WERI-Rb-1 (cell line): ENCODE results near the gene PTCD2.
"Not testable (repeated sequence)": the region's sequence is repeated elsewhere in the genome, so short reads cannot be mapped to it uniquely, and the experiment has no call there.

Experiments used
- DNase-seq: peaks from one replicate; pipeline ENCODE4 v3.0.0-alpha.2; 2020
- H3K27ac ChIP-seq: fragments of 250-450 bp; sonication (Bioruptor Pico); 2 replicates; pipeline ENCODE4 v1.5.1; 2020; ENCODE audit warnings: mild to moderate bottlenecking, moderate library complexity
- H3K27me3 ChIP-seq: fragments of 250-450 bp; sonication (Bioruptor Pico); 2 replicates; pipeline ENCODE4 v1.5.1; 2021; ENCODE audit warnings: mild to moderate bottlenecking, low read depth, moderate library complexity; ENCODE audit not compliant: insufficient read depth, severe bottlenecking
- H3K36me3 ChIP-seq: fragments of 250-450 bp; sonication (Bioruptor Pico); 2 replicates; pipeline ENCODE4 v1.5.1; 2020; ENCODE audit warnings: mild to moderate bottlenecking, moderate library complexity
- H3K4me3 ChIP-seq: 2 replicates; pipeline ENCODE4 v1.5.1; 2011; ENCODE audit warnings: low read depth, mild to moderate bottlenecking, control low read depth, low read length
- H3K9me3 ChIP-seq: fragments of 250-450 bp; sonication (Bioruptor Pico); 2 replicates; pipeline ENCODE4 v1.5.1; 2021; ENCODE audit warnings: mild to moderate bottlenecking, moderate library complexity; ENCODE audit not compliant: severe bottlenecking
- CTCF ChIP-seq: IDR thresholded peaks from 2 replicates; pipeline ENCODE4 v1.5.1; 2011; ENCODE audit warnings: low read depth, mild to moderate bottlenecking, control low read depth, inconsistent platforms, low read length

PTCD2 gene

GRCh38 chr5:72296256-72296655 is 23.9 kb upstream of the PTCD2 start:
- no peak for DNase-seq
- Histone ChIP-seq H3K27ac (no peak overlapping the region), H3K27me3 (no peaks in the 10 kb centered on the region), H3K4me3 (no peak overlapping the region), H3K9me3 (no peaks in the 10 kb centered on the region), H3K36me3 (peaks cover 20% of the 10 kb centered on the region)
- TF ChIP-seq CTCF: no peak

DNA sequence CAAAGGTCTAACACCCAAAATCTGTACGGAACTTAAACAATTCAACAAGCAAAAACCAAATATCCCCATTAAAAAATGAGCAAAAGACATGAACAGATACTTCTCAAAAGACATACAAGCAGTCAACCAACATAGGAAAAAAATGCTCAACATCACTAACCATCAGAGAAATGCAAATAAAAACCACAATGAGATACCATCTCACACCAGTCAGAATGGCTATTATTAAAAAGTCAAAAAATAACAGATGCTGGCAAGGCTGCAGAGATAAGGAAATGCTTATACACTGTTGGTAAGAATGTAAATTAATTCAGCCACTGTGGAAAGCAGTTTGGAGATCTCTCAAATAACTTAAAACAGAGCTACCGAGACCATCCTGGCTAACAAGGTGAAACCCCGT is 22.0 kb upstream of the PTCD2 start:
- DNase-seq, H3K4me3 ChIP-seq, H3K9me3 ChIP-seq, H3K27ac ChIP-seq, H3K27me3 ChIP-seq: not testable (repeated sequence)
- peaks cover 15% of the 10 kb centered on the region for H3K36me3 ChIP-seq

DNA sequence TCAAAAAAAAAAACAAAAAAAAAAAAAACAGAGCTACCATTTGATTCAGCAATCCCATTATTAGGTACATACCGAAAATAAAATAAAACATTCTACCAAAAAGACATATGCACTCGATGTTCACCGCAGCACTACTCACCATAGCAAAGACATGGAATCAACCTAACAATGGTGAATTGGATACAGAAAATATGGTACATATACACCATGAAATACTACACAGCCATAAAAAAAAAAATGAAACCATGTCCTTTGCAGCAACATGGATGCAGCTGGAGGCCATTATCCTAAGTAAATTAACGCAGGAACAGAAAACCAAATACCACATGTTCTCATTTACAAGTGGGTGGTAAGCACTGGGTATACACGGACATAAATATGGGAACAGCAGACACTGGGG is 21.5 kb upstream of the PTCD2 start:
- Histone ChIP-seq H3K4me3 (no peak overlapping the region), H3K27me3 (no peaks in the 10 kb centered on the region), H3K36me3 (peaks cover 11% of the 10 kb centered on the region), H3K27ac (no peak overlapping the region), H3K9me3 (no peaks in the 10 kb centered on the region)
- TF ChIP-seq CTCF: no peak
- no peak for DNase-seq

DNA sequence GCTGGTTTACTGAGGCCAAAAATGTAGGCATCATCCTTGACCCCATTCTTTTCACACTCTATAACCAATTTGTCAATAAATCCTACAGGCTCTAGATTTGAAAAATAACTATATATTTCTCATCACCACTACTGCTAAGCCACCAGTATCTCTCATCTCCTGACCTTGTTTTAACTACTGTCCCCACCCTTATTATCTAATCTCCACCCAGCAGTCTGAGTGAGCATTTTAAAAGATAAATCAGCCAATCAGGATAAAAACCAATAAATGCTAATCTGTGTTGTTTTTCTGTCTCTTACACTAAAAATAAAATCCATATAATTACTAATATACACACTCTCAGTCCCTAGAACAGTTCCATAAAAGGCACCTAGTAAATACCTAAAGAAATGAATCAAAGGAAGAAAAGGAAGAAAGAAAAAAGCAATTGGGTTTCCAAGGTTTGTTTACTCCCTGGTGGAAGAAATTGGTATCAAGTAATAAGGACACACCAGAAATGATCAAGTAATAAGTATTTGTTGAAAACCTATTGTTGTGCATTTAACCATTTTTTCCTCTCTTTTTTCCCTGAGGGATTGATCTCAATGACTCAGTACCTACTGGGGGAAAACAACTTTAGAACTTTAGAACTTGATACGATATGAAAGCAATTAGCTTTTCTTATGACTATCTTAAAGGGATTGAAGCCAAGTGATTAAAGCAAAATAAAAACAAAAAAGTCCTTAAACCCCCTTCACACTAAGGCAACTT is 19.4 kb upstream of the PTCD2 start:
- Histone ChIP-seq H3K4me3 (no peak overlapping the region), H3K36me3 (peaks cover 8% of the 10 kb centered on the region), H3K9me3 (no peaks in the 10 kb centered on the region), H3K27me3 (no peaks in the 10 kb centered on the region), H3K27ac (no peak overlapping the region)
- no peak for DNase-seq
- TF ChIP-seq CTCF: no peak

DNA sequence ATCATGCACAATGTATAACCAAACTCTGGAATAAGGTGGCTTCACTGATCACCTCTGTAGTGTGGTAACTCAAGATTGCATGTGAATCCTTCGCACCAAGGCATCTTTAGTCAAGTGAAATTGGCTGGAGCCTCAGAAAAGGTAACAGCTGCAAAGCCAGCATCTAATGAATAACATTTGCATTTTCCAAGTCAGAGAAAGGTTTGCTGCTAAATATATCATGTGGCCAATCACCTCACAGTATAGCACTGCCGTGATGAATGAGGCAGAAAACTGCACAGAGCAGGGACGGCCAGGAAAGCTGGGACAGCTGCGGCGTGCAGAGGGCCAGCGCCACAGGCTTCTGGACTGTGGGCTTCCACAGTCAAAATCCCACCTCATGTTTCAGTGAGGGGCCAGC is 18.6 kb upstream of the PTCD2 start:
- H3K4me3 ChIP-seq: no peak overlapping the region
- no peak overlapping the region for H3K27ac ChIP-seq
- TF ChIP-seq CTCF: no peak
- H3K9me3 ChIP-seq: no peaks in the 10 kb centered on the region
- peaks cover 6% of the 10 kb centered on the region for H3K36me3 ChIP-seq
- no peak for DNase-seq
- no peaks in the 10 kb centered on the region for H3K27me3 ChIP-seq

- no peaks in the 10 kb centered on the region for H3K27me3 ChIP-seq
- no peak overlapping the region for H3K4me3 ChIP-seq
- no peak overlapping the region for H3K27ac ChIP-seq
- no peaks in the 10 kb centered on the region for H3K9me3 ChIP-seq
- peaks cover 4% of the 10 kb centered on the region for H3K36me3 ChIP-seq
- DNase-seq: no peak
- TF ChIP-seq CTCF: no peak
Observed at GRCh38 chr5:72302171-72302570, 18.0 kb upstream of the PTCD2 start.
